Mucosa of stomach (tissue), 1 donor: ENCODE measurements around the gene OSTF1.

Experiments used
- H3K27me3 ChIP-seq: one replicate; pipeline ENCODE4 v1.7.0; 2013; ENCODE audit warnings: mild to moderate bottlenecking, low read length; ENCODE audit not compliant: control insufficient read depth, insufficient read depth
- H3K36me3 ChIP-seq: one replicate; pipeline ENCODE4 v1.7.0; 2013; ENCODE audit warnings: low read length; ENCODE audit not compliant: control insufficient read depth, insufficient read depth
- H3K4me1 ChIP-seq: one replicate; pipeline ENCODE4 v1.7.0; 2013; ENCODE audit warnings: mild to moderate bottlenecking, low read length; ENCODE audit not compliant: control insufficient read depth, insufficient read depth
- H3K4me3 ChIP-seq: one replicate; pipeline ENCODE4 v1.7.0; 2013; ENCODE audit warnings: low read length
- H3K9ac ChIP-seq: one replicate; pipeline ENCODE4 v1.7.0; 2013; ENCODE audit warnings: mild to moderate bottlenecking, low read length, moderate library complexity
- H3K9me3 ChIP-seq: one replicate; pipeline ENCODE4 v1.7.0; 2013; ENCODE audit warnings: mild to moderate bottlenecking, low read length, moderate library complexity; ENCODE audit not compliant: control insufficient read depth
- donor health status: Pancreatic carcinoma.

Gene OSTF1

DNA sequence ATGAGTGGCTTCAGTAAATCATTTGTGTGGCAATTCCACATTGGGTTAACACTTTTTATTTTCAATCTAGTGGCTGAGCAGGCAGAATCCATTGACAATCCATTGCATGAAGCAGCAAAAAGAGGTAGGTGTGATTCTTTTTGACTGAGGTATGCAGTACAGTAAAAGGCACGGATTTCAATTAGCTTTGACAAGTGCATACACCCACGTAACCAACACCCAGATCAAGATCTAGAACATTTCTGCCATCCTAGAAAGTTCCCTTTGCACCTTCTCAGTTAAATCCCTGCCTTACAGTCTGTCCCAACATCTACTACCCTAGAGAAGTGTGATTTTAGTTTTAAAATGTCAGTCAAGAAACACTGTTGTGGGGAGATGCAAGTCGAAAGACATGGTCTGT, 43.4 kb downstream of the OSTF1 start:
- Histone ChIP-seq H3K9ac (no peak overlapping the region), H3K36me3 (no peaks in the 10 kb centered on the region), H3K9me3 (no peaks in the 10 kb centered on the region), H3K4me3 (no peak overlapping the region), H3K27me3 (no peaks in the 10 kb centered on the region), H3K4me1 (no peaks in the 10 kb centered on the region)

DNA sequence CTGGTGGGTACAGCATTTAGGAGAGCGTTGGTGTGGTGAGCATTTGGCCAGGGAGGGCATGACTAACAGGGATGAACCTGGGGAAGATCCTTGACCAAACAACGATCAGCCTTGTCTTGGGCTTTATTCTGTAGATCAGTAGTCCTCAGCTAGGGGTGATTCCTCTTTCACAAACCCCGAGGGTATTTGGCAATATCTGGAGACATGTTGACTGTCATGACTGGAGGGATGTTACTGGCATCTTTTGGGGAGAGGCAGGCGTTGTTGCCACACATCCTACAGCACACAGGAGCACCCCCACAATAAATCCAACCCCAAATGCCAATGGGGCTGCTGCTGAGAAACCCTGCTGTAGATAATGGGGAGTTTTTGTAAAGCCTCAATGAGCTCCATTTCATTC, 43.9 kb downstream of the OSTF1 start:
- Histone ChIP-seq H3K27me3 (no peaks in the 10 kb centered on the region), H3K36me3 (no peaks in the 10 kb centered on the region), H3K4me3 (no peak overlapping the region), H3K9me3 (no peaks in the 10 kb centered on the region), H3K9ac (no peak overlapping the region), H3K4me1 (no peaks in the 10 kb centered on the region)

DNA sequence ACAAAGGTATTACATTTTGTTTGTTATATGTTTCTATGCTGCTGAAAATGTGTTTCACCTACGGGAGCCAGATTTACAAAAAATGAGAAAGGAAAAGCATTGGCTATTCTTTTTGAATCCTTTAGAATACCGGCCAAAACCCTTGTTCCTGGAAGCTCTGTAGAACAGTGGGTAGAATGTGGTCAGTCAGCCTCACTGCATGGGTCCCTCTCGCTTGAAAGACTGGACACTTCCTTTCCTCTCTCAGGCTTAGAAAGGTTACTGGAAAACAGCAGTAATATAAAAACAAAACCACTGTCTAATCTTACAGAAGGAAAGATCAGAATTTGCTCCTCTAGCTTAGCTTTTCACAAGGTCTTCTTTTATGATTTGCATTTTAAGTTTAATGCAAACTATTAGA, 45.1 kb downstream of the OSTF1 start:
- Histone ChIP-seq H3K36me3 (no peaks in the 10 kb centered on the region), H3K4me1 (no peaks in the 10 kb centered on the region), H3K9ac (no peak overlapping the region), H3K9me3 (no peaks in the 10 kb centered on the region), H3K27me3 (no peaks in the 10 kb centered on the region), H3K4me3 (no peak overlapping the region)

DNA sequence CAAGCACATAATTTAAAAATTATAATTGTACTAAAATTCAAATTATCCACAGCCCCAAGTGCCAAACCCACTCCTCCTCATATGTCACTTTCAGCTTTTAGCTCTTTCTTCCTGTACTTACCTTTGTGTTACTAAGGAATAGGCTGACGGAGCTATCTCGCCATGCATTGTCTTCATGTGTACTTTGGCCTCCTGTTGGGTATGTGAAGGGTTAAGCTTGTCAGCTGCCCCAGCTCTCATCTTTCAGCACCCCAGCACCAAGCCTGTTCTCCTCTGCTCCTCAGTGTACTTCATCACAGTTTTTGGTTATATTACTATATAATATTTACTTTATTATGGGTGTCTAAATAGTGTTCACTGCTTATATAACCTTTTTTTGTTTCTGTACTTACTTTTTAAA, 46.2 kb downstream of the OSTF1 start:
- H3K4me3 ChIP-seq, result no peak overlapping the region
- H3K9me3 ChIP-seq, result no peaks in the 10 kb centered on the region
- H3K27me3 ChIP-seq, result no peaks in the 10 kb centered on the region
- no peak overlapping the region for H3K9ac ChIP-seq
- H3K4me1 ChIP-seq, result no peaks in the 10 kb centered on the region
- no peaks in the 10 kb centered on the region for H3K36me3 ChIP-seq

DNA sequence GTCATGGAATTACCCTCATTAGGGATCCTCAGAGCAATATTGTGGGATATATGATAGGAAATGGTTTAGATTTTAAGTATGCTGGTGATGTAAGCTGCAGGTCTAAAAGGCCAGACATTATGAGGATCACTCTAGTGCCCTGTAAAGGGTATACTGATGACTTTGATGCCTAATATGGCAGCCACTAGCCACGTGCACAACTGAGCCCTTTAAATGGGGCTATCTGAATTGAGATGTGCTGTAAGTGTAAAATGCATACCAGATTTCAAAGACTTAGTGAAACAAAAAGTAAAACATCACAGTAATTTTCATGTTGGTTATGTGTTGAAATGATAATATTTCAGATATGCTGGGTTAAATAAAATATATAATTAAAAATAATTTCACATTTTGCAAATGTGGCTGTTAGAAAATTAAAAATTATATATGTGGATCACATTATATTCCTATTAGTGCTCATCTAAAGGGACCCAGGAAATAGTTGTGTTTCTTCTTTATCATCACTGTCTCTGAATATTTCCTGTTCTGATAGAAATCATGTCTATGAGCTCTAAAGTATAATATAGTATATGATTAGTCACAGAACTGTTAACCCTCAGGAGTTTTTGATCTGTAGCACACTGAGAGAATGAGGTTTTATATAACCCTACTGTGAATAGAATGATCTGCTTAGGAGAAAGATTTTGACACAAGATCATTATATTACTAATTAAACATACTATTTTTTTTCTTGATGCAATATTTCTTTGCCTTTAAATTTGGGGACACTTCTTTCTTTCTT, 50.1 kb downstream of the OSTF1 start:
- H3K36me3 ChIP-seq, result no peaks in the 10 kb centered on the region

DNA sequence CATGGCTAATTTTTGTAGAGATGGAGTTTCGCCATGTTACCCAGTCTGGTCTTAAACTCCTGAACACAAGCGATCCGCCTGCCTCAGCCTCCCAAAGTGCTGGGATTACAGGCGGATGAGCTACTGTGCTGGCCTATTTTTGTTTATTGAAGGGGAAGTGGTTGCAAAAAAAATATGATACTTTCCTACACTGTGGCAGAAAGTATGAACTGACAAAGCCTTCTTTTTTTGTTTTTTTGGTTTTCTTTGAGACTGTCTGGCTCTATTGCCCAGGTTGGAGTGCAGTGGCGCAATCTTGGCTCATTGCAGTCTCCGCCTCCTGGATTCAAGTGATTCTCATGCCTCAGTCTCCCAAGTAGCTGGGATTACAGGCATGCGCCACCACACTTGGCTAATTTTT, 50.9 kb downstream of the OSTF1 start:
- no peak overlapping the region for H3K9ac ChIP-seq
- H3K4me3 ChIP-seq, result no peak overlapping the region
- H3K4me1 ChIP-seq, result no peaks in the 10 kb centered on the region
- no peaks in the 10 kb centered on the region for H3K27me3 ChIP-seq
- no peaks in the 10 kb centered on the region for H3K9me3 ChIP-seq
- H3K36me3 ChIP-seq, result no peaks in the 10 kb centered on the region

More for the DNA sequence above, 50.1 kb downstream of the OSTF1 start:
- H3K27me3 ChIP-seq, result no peaks in the 10 kb centered on the region
- H3K9ac ChIP-seq, result no peak overlapping the region
- H3K9me3 ChIP-seq, result no peaks in the 10 kb centered on the region
- no peak overlapping the region for H3K4me3 ChIP-seq
- H3K4me1 ChIP-seq, result no peaks in the 10 kb centered on the region

DNA sequence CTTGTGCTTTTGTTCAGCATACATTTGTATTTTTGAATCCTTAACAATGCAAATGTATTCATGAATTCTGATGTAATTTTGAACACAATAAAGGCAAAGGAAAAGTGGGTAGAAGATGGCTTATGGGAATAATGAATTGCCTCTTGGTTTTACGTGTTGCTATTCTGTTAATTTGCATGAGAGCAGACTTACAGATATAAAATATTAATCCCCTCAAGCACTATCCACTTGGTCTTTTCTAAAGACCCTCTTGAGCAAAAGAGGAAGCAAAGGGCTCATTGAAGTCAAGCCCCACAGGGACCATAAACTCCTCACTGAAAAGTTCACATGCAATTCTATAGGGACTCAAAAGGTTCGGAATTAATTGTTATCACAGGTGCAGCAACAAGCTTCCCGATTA, 51.9 kb downstream of the OSTF1 start:
- H3K9me3 ChIP-seq, result no peaks in the 10 kb centered on the region
- H3K4me3 ChIP-seq, result no peak overlapping the region
- no peaks in the 10 kb centered on the region for H3K36me3 ChIP-seq
- no peak overlapping the region for H3K9ac ChIP-seq
- no peaks in the 10 kb centered on the region for H3K27me3 ChIP-seq
- H3K4me1 ChIP-seq, result no peaks in the 10 kb centered on the region

DNA sequence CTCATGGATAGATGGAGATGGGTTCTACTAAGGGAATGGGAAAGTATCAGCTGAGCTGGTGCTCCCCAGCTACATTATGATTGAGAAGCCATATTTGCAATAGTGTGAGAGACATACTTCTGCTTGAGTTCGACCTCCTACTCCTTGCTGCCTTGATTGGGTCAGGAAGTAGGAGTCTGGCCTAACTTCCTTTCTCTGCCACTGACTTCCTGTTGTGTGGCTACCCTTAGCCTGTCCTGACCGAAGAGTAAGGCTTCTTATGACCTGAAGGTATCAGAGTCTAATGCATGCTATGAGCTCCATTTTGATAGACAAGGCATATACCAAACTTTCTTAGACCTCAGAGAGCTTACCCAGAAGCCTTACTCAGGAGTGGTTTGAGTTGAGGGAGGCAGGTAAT, 53.9 kb downstream of the OSTF1 start:
- Histone ChIP-seq H3K4me3 (no peak overlapping the region), H3K4me1 (no peaks in the 10 kb centered on the region), H3K9ac (no peak overlapping the region), H3K9me3 (no peaks in the 10 kb centered on the region), H3K36me3 (no peaks in the 10 kb centered on the region), H3K27me3 (no peaks in the 10 kb centered on the region)

DNA sequence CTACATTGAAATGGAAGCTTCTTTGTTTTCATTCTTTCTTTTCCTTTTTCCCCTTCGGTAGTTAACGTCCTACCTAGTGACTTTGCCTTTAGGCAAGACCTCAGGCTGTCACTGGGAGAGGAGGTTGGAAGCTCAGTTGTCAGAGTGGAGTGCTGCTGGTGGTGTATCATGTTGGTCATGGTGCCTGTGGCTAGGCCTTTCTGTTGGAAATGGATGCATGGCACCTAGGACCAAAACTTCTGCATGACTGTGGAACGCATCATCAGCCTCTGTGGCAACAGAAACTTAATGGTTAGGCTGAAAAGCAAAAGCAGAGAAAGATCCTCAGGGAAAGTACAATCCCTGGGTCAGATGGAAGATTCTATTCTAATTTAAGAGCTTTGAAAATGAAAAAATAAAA, 57.9 kb downstream of the OSTF1 start:
- Histone ChIP-seq H3K9me3 (no peaks in the 10 kb centered on the region), H3K4me3 (no peak overlapping the region), H3K36me3 (no peaks in the 10 kb centered on the region), H3K4me1 (no peaks in the 10 kb centered on the region), H3K27me3 (no peaks in the 10 kb centered on the region), H3K9ac (no peak overlapping the region)

DNA sequence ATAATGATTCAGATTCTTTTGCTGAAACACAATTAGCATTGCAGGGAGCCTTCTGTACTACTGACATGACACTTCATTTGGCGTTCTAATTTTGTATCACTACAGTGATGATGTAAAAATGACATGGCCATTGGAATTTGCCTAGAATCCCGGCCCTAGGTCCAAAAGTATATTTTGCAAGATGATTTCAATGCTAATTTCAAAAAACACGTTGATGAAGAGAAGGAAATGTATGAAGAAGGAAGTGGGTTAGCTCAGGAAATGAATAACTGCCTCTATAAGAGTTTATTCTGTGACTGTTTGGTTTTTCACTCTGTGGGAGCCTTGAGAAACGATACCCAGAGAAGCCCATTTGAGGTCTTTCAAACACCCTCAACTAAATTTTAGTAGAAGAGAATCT, 59.3 kb downstream of the OSTF1 start:
- Histone ChIP-seq H3K9ac (no peak overlapping the region), H3K36me3 (no peaks in the 10 kb centered on the region), H3K27me3 (no peaks in the 10 kb centered on the region), H3K4me3 (no peak overlapping the region), H3K9me3 (no peaks in the 10 kb centered on the region), H3K4me1 (no peaks in the 10 kb centered on the region)

DNA sequence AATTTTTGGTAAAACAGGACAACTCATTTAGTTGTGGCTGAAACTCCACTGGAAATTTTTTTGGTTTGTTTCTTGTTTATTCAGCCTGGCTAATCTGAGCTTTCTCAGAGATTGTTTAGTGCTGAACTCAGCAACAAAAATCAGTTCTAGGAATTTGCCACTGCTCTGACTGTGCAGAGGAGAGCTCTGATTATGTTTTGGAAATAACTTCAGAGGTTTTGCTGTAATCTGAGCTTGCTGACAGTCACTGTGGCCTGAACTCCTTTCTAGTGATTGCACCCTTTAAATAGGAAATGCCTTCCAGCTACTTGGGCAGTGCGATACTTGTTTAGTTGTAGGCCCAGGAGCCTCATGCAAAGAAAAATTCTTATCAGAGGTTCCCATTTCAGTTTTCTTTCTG, 60.2 kb downstream of the OSTF1 start:
- Histone ChIP-seq H3K27me3 (no peaks in the 10 kb centered on the region), H3K9ac (no peak overlapping the region), H3K36me3 (no peaks in the 10 kb centered on the region), H3K4me3 (no peak overlapping the region), H3K4me1 (no peaks in the 10 kb centered on the region), H3K9me3 (no peaks in the 10 kb centered on the region)

DNA sequence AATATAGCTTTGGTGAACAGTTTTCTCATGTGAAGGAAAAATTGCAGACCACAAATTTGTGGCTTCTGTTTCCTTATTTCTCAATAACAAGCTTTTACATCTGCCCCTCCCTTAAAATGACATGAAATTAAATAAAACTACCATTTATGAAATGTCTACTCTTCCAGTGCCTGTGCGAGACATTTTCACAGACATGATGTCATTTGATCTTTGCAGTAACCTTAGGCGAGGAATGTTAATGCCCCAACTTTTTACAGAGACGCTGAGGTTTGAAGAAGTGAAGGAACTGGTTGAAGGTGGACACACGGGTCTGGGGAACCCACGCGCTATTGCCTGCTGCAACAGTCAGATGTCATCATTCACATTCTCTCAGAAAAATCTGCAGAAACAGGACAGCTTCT, 61.5 kb downstream of the OSTF1 start:
- Histone ChIP-seq H3K4me1 (no peaks in the 10 kb centered on the region), H3K27me3 (no peaks in the 10 kb centered on the region), H3K9me3 (no peaks in the 10 kb centered on the region), H3K4me3 (no peak overlapping the region), H3K36me3 (no peaks in the 10 kb centered on the region), H3K9ac (no peak overlapping the region)

DNA sequence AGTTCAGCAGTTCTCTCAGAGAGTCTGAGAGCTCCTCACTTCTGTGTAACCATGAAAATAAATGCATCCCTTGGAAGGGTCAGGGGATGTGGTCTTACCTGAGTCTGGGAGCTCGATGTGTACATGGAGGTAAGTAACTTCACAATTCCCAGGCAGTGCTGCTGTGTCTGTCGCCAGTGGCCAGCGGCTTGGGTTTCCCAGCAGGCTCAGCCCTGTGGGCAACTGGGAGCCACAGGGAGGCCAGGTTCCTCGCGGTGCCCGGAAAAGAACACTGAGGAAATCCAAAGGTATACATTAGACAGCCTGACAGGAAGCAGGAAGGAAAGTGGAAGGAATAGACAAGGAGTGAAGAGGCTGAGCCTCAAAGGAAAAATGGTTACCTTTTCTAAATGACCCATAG, 62.2 kb downstream of the OSTF1 start:
- H3K36me3 ChIP-seq, result no peaks in the 10 kb centered on the region
- H3K4me3 ChIP-seq, result no peak overlapping the region
- H3K9ac ChIP-seq, result no peak overlapping the region
- no peaks in the 10 kb centered on the region for H3K9me3 ChIP-seq
- H3K27me3 ChIP-seq, result no peaks in the 10 kb centered on the region
- H3K4me1 ChIP-seq, result no peaks in the 10 kb centered on the region
